ENCODE measurements around the gene MAPK8.

Gene MAPK8

GRCh38 chr10:48306265-48306869, at the start of gene MAPK8:
MAPK8 (plus strand) TSS chr10:48306677; CDS start chr10:48401661, 94,984 bp downstream.
- Histone ChIP-seq H3K9me3 (ENCODE audit: control insufficient read depth, insufficient read depth, low read depth, low read length) (no peaks in the 10 kb centered on the region), H3K4me1 (ENCODE audit: control insufficient read depth, insufficient read depth, low read length) (peaks cover 9% of the 10 kb centered on the region; the same call in 1 of the 2 replicates), H3K36me3 (ENCODE audit: control insufficient read depth in 2 of 2, insufficient read depth in 1 of 2, low read length in 2 of 2) (no peaks in the 10 kb centered on the region), H3K4me3 (ENCODE audit: low read depth, low read length) (peak within 1 kb of the TSS; percentile 49), H3K27ac (ENCODE audit: extremely low read depth, low read depth, low read length) (peak within 1 kb of the TSS; percentile 82)
- ChIA-PET POLR2A (interaction anchor here (1.1 kb wide), 1 partner anchor 8 kb away, joined by 3 read pairs; no protein-coding TSS in a partner anchor), CTCF (no interaction called here)
- peak; percentile 62 for TF ChIP-seq KLF10 (tag by site-specific recombination; IDR thresholded peaks at IDR 0.05)
- no peak for TF ChIP-seq OVOL3 (tag by site-specific recombination; IDR thresholded peaks at IDR 0.05)
- TF ChIP-seq ZNF335 (tag by site-specific recombination; conservative IDR thresholded peaks at IDR 0.05): peak; percentile 49; the same call in 1 of the 2 replicates
- TF ChIP-seq ZXDB (tag by site-specific recombination; IDR thresholded peaks at IDR 0.05): peak; percentile 49
- TF ChIP-seq ZNF664 (tag by site-specific recombination; IDR thresholded peaks at IDR 0.05): no peak
- 0 out of 2 replicates have a peak, but pooled peaks have one; percentile 31 for TF ChIP-seq KLF8 (tag by site-specific recombination; IDR thresholded peaks at IDR 0.05)
- TF ChIP-seq ZNF830 (tag by site-specific recombination; IDR thresholded peaks at IDR 0.05; ENCODE audit: low read depth): no peak
- TF ChIP-seq ZSCAN30 (tag by site-specific recombination; IDR thresholded peaks at IDR 0.05): 0 out of 2 replicates have a peak, but pooled peaks have one; percentile 17
- no peak for TF ChIP-seq WT1 (tag by site-specific recombination; IDR thresholded peaks at IDR 0.05)
- peak; percentile 82 for TF ChIP-seq KLF9 (tag by site-specific recombination; IDR thresholded peaks at IDR 0.05; ENCODE audit: low read depth)
- TF ChIP-seq ZBTB44 (tag by site-specific recombination; IDR thresholded peaks at IDR 0.05): peak; percentile 45
- no peak for TF ChIP-seq ZNF26 (tag by site-specific recombination; IDR thresholded peaks at IDR 0.05)
- no peak for TF ChIP-seq ZSCAN16 (tag by site-specific recombination; IDR thresholded peaks at IDR 0.05)
- peak; percentile 34; the same call in 1 of the 2 replicates for TF ChIP-seq ZNF501 (tag by site-specific recombination; IDR thresholded peaks at IDR 0.05)
- no peak for TF ChIP-seq ZNF777 (tag by site-specific recombination; IDR thresholded peaks at IDR 0.05; ENCODE audit: borderline replicate concordance)
- TF ChIP-seq SP3 (tag by site-specific recombination; IDR thresholded peaks at IDR 0.05): peak; percentile 79
- no peak for TF ChIP-seq ZNF239 (tag by site-specific recombination; IDR thresholded peaks at IDR 0.05)
- 0 out of 2 replicates have a peak, but pooled peaks have one; percentile 28 for TF ChIP-seq PBX3 (CRISPR knock-in tag; IDR thresholded peaks at IDR 0.05)
- no peak for TF ChIP-seq ZNF174 (tag by site-specific recombination; IDR thresholded peaks at IDR 0.05)
- no peak for TF ChIP-seq ZNF302 (tag by site-specific recombination; IDR thresholded peaks at IDR 0.05; ENCODE audit: low read depth)
- no peak for TF ChIP-seq INSM2 (tag by site-specific recombination; IDR thresholded peaks at IDR 0.05)
- no peak for TF ChIP-seq ZBTB7A (tag by site-specific recombination; IDR thresholded peaks at IDR 0.05; ENCODE audit: low read depth)
- TF ChIP-seq TSHZ1 (tag by site-specific recombination; IDR thresholded peaks at IDR 0.05; ENCODE audit: borderline replicate concordance): no peak
- TF ChIP-seq ZBTB26 (tag by site-specific recombination; optimal IDR thresholded peaks at IDR 0.05): peak; percentile 77
- peak; percentile 37; the same call in 1 of the 2 replicates for TF ChIP-seq ZNF394 (tag by site-specific recombination; IDR thresholded peaks at IDR 0.05; ENCODE audit: borderline replicate concordance)
- no peak for TF ChIP-seq ZNF354C (tag by site-specific recombination; IDR thresholded peaks at IDR 0.05; ENCODE audit: borderline replicate concordance, low read depth)
- no peak for TF ChIP-seq ZNF792 (tag by site-specific recombination; IDR thresholded peaks at IDR 0.05)

Data from HEK293 (cell line).